ELR (cell line): ENCODE measurements around the gene GNG13.

ENCODE experiments used
- DNase-seq: peaks from one replicate; pipeline ENCODE4 v3.0.0-alpha.2; 2015; ENCODE audit warnings: low read depth

The GNG13 gene

DNA sequence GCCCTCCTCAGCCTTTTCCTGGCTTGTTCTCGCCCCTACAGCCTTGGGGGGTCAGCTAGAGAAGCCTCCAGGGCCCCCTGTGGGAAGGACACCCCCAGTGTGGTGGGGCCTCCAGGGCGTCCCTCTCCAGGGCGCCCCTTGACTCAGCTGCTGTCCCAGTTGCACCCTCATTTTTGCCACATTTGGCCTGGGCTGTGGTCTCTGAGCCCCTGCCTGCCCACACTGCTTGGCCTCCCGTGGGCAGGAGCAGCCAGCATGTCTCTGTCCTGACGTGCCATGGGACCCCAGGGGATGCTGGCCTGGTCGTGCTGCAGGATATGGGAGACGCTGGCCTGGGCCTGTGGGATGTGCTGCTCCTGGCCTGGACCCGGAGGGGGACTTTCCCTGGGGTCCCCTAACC lies 7.1 kb downstream of the GNG13 start:
- DNase-seq: no peak

DNA sequence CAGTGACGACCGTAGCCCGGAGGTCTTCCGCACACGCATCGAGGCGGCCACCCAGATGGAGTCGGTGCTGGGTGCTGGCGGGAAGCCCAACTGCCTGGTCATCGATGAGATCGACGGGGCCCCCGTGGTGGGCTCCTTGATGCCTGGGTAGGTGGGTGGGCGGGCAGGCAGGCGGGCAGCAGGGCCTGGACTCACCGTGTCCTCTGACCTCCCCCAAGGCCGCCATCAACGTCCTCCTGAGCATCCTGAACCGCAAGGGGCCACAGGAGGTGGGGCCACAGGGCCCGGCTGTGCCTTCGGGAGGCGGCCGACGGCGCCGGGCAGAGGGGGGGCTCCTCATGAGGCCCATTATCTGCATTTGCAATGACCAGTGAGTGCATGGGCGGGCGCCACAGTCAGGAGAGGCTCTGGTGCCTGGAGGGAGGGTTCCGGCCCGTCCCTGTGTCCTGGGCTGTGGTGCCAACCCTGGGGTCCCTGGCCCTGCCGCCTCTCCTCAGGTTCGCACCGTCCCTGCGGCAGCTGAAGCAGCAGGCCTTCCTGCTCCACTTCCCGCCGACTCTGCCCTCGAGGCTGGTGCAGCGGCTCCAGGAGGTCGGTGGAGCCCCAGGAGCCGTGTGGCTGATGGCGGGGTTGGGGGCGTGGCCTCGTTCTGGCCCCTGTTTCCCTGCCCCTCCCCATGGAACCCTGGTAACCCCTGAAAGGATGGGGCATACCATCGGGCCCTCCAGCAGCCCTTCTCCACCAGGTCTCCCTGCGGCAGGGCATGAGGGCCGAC lies 8.1 kb downstream of the GNG13 start:
- DNase-seq: no peak

DNA sequence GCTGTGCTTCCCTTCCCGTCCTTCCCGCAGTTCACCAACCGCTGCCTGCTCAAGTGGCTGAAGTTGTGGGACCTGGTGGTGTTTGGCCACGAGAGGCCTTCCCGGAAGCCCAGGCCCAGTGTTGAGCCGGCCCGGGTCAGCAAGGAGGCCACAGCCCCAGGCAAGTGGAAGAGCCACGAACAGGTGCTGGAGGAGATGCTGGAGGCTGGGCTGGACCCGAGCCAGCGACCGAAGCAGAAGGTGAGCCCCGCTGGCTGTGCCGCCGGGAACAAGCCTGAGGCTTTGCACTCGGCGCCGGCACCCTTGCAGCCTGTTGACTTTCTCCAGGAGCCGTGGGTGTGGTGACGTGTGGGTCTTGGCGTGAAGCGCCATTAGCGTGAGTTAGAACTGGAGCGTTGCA lies 9.4 kb downstream of the GNG13 start:
- DNase-seq: no peak

DNA sequence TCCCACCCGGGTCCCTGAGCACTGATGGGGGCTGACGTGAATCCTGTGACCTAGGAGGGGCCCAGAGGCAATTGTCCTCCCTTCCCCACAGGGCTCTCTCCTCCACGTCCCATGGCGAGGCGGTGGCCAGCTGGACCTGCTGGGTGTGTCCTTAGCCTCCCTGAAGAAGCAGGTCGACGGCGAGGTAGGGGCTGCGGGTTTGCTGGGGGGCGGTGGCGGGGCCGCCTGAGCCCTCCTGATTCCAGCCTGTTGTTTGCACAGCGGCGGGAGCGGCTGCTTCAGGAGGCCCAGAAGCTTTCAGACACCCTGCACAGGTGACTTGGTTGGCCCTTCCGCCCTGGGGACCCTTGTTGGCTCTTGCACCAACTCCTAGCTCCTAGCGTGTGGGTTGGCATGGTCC lies 10.4 kb downstream of the GNG13 start:
- no peak for DNase-seq

DNA sequence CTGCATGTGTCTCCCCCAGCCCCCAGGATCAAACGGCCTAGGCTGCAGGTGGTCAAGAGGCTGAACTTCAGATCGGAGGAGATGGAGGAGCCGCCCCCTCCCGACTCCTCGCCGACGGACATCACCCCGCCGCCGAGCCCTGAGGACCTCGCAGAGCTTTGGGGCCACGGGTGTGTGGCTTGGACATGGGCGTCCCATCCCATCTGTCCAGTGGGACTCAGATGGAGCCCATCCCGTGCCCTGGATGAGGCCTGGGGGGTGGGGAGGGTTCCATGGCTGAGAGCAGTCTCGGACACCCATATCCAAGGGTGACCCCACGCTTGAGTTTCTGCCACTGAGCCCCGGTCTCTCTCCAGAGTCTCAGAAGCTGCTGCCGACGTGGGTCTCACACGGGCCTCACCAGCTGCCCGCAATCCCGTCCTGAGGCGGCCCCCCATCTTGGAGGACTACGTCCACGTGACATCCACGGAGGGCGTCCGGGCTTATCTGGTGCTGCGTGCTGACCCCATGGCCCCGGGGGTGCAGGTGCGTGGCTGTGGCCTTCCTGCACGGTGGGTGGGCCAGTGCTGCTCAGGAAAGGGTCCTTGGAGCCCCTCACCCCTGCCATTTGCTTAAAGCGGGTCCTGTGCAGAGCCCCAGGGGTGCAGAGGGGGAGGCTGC lies 11.2 kb downstream of the GNG13 start:
- no peak for DNase-seq

DNA sequence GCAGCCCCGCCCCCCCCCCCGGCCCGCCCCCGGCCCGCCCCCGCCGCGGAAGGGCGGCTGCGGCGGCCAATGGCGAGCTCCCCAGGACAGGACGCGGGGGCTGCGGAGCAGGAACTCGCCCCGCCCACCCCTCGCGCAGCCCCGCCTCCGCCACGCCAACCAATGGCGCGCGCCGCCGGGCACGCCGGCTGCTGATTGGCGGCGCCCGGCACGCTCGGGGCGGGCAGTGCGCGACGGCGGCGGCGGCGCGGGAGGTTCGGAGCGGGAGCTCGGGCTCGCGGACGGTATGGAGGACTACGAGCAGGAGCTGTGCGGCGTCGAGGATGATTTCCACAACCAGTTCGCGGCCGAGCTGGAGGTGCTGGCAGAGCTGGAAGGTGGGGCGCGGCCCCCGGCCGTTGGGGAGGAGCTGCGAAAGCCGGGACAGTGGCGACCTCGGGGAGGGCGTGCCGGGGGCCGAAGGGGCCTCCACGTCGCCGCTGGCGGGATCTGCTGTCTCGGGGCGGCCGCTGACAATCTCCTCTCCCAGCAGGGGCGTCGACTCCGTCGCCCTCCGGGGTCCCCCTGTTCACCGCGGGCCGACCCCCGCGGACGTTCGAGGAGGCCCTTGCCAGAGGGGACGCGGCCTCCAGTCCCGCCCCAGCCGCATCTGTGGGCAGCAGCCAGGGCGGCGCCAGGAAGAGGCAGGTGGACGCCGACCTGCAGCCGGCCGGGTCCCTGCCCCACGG lies 12.0 kb downstream of the GNG13 start, which contains the start of gene CHTF18:
TSS of gene CHTF18 (plus strand) at position 222 of the 728 bp plus-strand sequence. CDS start at position 287, 65 bp downstream.
- peak; percentile 88 for DNase-seq

DNA sequence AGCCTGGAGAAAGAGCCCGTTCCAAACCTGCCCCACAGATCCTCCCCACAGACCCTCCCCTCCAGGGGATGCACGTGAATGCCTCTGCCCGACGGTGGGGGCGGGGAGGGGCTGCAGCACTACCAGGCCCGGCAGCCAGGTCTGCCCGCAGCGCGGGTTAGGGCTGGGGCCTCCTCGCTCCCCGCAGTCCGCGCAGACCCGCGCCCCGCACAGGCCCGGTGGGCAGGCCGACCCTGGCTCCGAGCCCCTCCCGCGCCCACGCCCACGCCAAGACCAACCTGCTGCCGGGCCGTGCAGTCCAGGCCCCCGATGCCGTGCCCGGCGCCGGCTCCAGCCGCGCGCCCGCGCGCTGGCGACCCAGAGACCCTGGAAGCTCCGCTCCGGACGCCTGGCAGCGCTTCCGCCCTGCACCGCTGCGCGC lies 12.5 kb downstream of the GNG13 start, which contains the start of gene RPUSD1:
TSS of gene RPUSD1 (minus strand) at position 404 of the 421 bp plus-strand sequence. CDS start 644 bp downstream, outside the sequence.
- no peak for DNase-seq

DNA sequence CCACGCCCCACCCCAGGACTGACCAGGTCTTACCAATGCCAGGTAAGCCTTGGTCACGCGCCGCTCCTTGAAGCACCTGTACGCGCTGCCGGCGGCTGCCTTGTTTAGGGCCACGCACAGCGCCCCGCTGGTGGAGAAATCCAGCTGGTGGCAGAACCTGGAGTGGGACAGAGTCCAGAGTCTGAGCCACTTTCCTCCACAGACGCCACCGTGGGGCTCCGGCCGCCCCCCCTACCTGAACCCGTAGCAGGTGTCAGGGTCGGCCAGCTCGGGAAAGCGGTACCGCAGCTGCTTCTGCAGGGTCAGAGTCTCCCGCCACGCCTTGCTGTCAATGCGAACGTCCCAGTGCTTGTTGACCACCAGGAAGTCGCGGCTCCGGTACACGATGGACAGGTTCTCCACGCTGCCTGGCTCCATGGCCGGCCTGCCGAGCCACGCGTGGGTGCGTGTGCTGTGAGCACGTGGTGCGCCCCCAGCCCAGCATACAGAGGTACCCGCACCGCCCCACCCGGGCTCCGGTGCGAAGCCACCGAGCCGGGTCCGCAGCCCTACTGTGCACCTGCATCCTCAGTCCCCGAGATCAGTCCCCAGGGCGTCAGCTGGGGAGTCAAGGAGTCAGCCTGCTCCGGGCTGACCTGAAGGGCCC lies 13.1 kb downstream of the GNG13 start:
- no peak for DNase-seq

DNA sequence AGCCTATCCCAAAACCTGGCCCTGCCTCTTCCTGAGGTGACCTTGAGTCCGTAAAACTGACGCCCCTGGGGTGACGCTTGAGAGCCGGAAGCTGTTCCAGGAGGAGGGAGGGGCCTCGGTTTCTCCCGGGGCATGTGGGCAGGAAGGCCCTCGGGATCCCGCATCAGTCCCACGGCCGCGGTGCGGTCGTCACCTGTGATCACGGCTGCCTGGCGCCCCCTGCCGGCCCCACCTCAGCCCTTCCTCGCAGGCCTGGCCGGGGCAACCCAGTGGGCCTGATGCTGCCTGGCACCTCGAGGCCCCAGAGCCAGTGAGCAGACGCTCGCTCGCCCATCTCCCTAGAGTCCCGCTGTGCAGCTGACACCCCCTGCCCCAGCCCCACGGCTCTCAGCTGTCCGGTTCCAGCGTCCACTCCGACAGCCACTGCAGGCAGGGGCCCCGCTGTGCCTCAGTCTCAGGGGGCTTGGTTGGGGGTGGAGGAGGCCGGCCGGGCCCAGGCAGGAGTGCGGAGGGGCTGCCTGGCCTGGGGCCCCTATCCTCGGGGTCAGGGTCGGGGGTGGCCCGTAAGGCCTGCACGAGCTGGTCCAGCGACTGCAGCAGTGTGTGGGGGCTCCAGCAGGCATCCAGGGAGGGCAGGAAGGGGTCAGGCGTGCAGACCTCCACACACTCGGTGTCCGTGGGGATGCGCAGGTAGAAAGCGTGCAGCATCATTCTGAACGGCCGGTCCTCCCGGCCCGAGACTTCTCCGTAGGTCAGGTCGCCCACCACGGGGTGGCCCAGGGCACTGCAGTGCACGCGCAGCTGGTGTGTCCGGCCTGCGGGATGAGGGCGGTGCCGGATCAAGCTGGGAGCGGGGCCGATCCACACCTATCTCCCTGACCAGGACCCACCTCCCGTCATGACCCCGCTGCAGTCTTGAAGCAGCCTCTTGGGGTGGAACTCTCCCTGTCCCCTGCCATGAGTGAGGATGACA lies 14.7 kb downstream of the GNG13 start:
- DNase-seq: peak; percentile 73

DNA sequence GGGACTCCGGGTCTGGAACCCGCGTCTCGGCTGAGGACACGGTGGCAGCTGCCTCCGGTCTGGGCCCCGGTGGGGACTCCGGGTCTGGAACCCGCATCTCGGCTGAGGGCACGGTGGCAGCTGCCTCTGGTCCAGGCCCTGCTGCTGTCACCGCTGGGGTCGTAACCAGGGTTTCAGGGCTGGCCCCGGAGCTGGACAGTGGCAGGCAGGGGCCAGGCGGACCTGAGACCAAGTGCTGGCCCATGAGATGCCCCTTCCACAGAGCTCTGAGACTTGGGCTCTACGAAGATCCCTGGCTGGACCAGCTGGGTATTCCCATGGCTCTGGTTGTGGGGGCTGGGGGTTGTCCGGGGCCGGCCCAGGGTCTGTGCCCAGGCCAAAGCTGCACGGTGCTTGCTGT lies 16.1 kb downstream of the GNG13 start:
- no peak for DNase-seq

DNA sequence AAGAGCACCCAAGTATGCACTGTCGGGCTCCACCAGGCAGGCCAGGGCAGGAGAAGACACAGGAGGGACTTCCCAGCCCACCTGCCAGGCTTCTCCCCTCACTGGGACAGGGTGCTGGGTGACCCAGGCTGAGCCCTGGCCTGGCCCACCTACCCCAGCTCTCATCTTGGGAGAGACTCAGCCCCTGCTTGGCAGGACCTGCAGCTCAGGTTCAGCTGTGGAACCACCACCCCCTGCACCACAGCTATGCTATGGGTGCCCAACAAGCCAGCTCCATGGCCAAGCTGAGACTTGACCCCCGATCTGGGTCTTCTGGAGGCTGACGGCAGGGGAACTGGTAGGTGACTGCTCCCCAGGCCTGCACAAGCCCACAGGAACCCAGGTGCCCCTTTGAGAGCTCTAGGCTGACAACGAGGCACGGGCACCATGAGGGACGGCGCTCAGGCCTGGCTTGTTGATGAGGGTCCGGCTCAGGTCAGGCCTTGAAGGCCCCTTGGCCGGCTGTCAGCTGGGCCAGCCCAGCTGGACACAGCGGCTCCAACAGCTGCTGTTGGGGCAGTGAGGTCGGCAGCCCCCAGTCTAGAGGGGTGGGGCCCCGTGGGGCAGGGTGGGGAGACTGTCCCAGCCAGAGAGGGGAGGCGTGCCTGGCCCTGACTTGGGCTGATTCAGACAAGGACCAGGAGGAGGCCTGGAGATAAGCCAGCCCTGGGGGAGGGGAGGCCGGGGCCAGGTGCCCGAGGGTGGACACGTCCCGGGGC lies 17.0 kb downstream of the GNG13 start:
- DNase-seq: no peak

DNA sequence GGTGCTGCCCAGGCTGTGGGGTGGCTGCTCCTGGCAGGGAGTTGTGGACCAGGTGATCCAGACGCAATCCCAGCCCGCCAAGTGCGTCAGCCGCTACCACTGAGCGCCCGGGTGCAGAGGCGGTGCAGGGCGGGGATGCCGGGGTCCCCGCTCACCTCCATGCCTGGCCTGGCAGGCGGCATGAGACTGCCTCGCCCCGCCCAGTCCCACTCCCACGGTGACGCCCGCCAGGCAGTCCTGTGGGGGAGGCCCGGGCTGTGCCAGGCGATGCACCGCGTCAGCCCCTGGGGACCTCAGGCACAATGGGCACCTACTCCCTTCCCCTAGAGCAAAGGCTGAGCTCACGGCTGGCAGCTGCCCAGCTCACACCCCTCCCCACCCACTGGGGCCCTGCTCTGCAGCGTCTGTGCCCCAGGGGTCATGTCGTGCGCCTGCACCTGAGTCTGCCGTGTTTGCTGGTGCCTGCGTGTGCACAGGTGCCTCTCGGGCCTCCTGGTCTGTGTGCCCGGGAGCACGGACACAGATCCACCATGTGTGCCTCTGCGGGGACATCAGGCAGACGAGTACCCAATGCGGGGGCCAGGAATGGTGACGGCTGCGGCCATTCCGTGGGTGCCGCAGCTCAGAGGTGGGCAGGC lies 17.6 kb downstream of the GNG13 start:
- DNase-seq: no peak

DNA sequence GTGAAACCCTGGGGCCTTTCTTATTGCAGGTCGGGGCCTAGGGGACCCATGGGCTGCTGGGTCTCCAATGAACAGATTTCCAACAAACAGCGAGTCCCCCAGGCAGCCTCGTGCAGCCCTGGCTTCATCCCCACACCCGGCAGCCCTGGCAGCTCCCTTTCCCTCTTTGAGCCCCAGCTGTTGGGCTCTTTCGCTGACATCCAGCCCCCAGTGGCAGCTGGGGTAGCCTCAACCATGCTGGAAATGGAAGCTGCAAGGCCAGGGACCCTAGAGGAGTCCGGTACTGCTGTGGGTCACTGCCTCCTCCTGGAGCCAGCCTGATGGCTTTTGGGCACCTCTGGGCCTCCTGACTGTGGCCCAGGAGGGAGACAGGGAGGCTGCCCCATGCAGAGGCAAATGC lies 18.3 kb downstream of the GNG13 start:
- no peak for DNase-seq

DNA sequence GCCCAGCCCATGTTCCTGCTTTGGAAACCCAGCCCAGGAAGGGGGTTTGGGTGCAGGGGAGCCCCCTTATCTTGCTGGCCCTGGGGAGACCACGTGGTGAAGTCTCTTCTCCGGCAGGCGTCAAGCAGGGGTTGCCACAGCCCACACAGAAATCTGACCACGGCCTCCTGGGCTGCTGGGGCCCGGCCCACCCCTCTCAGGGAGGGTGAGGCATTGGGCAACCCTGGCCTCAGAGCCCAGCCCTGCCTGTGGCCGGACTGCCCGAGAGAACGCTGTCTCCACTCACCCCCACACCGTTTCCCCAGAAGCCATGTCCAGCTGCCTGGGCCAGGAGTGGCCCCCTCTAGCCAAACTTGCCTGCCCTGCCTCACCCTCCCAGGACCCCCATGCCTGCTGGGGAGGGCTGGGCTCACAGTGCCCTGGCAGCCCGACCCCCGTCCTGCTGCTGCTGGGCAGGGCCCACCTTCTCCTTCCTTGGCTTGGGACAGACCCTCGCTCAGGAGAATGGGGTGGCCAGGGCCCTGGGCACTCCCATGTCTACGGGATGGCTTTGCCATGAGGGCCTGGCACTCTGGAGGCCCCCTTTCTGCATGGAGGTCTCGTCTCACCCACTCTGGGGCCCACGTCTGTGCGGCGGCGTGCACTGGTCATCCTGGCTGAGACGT lies 19.1 kb downstream of the GNG13 start:
- DNase-seq: no peak

DNA sequence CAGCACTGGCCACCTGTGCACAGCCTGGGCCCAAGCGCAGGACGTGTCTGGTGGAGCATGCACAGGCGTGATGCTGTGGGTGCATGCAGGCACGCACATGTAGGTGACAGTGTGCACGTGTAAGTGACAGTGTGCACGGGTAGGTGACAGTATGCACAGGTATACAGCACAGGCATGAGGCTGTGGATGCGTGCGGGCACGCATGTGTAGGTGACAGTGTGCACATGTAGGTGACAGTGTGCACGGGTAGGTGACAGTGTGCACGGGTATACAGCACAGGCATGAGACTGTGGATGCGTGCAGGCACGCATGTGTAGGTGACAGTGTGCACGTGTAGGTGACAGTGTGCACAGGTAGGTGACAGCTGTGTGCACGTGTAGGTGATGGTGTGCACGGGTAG lies 20.2 kb downstream of the GNG13 start:
- DNase-seq: no peak

DNA sequence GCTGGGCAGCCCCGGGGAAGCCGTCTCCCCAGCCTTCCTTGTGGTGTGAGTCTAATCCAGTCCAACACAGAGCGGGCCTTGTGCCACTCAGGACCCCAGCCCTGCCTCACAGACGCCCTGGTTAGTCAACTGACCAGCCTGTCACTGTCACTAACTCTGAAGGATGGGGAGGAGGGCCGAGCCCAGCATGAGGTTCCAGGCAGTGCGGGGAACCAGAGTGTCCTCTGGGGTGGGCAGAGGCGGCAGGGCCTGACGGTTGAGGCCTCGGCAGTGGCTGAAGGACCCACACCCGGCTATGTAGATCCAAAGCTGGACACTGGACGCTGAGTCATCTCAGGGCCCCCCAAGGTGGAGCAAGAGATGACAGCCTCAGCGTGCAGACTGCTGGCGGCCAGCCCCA lies 21.0 kb downstream of the GNG13 start:
- DNase-seq: no peak

DNA sequence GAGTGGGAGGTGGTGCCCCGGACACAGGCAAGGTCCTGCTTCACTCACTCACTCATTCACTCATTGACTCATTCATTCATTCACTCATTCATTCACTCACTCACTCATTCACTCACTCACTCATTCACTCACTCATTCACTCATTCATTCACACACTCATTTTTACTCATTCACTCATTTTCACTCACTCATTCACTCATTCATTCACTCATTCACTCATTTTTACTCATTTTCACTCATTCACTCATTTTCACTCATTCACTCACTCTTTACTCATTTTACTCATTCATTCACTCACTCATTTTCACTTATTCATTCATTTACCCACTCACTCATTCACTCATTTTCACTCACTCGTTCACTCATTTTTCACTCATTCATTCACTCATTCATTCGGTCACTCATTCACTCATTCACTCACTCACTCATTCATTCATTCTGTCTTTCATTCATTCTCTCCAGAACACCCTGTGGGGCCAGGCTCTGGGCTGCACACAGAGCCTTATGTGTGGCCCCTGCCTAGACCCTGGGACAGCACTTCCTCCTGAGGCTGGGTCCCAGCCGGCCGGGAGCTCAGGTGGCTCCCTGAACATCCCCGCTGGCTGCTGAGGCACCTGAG lies 21.5 kb downstream of the GNG13 start:
- DNase-seq: no peak

DNA sequence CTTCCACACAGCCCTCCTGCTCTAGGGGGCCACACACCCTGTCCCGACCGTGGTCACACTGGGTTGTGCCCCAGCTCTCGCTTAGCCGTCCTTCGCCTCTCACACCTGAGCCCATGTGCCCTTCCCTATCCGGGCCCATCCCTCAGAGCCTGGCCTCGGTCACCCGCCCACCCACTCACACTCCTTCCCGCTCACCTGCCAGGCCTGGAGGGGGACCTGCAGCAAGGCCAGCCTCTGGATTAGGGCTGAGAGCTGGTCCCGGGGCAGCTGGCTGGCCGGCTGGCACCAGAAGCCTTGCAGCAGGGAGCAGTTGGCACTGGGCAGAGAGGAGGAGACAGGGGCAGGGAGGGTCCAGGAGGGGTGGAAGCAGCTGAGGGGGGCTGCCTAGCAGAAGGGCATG lies 22.1 kb downstream of the GNG13 start:
- no peak for DNase-seq

DNA sequence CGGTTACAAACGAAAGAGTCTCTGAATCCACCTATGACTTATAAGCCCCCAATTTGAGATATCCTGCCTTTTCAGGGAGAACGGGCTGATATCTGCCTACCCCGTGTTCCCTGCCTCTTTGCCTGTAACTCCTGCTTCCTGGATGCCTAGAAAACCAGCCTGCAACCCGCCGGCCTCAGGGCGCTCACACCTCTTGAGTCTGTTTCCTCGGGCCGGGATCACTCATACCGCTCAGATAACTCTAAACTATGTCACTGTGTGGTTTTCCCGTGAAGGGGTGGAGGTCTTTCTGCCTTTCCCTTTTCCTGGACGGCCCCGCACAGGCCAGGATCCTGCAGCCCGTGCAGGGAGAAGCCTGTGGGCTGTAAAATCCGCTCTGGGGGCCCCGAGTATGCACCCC lies 22.7 kb downstream of the GNG13 start:
- DNase-seq: peak; percentile 72
